Endothelial cell of umbilical vein (primary cell): ENCODE measurements around the gene TMEM106A. TPM values are rescaled to one million over a fixed set of nuclear protein-coding genes. Genes with fewer than 3 reads are reported as not detected.
"Not testable (repeated sequence)": the region's sequence is repeated elsewhere in the genome, so short reads cannot be mapped to it uniquely, and the experiment has no call there.

Experiments used
- BruUV-seq: library from RNA; stranded (reverse); fragments of 400-500 nt; replicated peaks from 2 replicates; lab custom pipeline; 2021; lab: Mats Ljungman, UMichigan
- CTCF ChIA-PET: fragments of 300-600, 350-600 bp; sonication (Branson Sonifier 250); formaldehyde crosslinking; loops from one replicate; lab custom pipeline; 2021; ENCODE audit warnings: antibody characterized with exemption, inconsistent platforms; lab: Charles Lee
- POLR2A ChIA-PET: fragments of 300-600, 350-600 bp; sonication (Branson Sonifier 250); formaldehyde crosslinking; loops from one replicate; lab custom pipeline; 2021; ENCODE audit warnings: antibody characterized with exemption, inconsistent platforms; lab: Charles Lee
- DNase-seq: peaks from one replicate; pipeline ENCODE4 v3.0.0-alpha.2; 2011; ENCODE audit warnings: low read depth, low spot score
- FAIRE-seq: peaks from 2 replicates; lab custom pipeline; 2011; peaks lifted over from hg19 to GRCh38; lab: Jason Lieb, UNC
- H2AFZ ChIP-seq: 2 replicates; pipeline ENCODE4 v1.6.0; 2012; ENCODE audit warnings: low read depth, low read length, control low read depth, inconsistent platforms
- H3K27ac ChIP-seq: 2 replicates; pipeline ENCODE4 v1.5.1; 2011; ENCODE audit warnings: low read depth, mild to moderate bottlenecking, control low read depth, low read length, moderate library complexity; ENCODE audit not compliant: insufficient read depth
- H3K27me3 ChIP-seq, 2 experiments: 2 replicates each; pipeline versions ENCODE4 v1.6.0 to v1.6.1; 2011; ENCODE audit warnings: low read length in 2 of 2, mixed read lengths in 1 of 2; ENCODE audit not compliant: control insufficient read depth in 2 of 2, insufficient read depth in 2 of 2
- H3K36me3 ChIP-seq, 2 experiments: 2 replicates in 1 of 2; 3 replicates in 1 of 2; pipeline ENCODE4 v1.5.1; 2011; ENCODE audit warnings: low read length in 2 of 2, mild to moderate bottlenecking in 1 of 2, moderate library complexity in 1 of 2; ENCODE audit not compliant: control insufficient read depth in 2 of 2, insufficient read depth in 2 of 2; ENCODE audit errors: extremely low read depth in 1 of 2
- H3K4me1 ChIP-seq: 3 replicates; pipeline ENCODE4 v1.5.1; 2011; ENCODE audit warnings: mild to moderate bottlenecking, low read length; ENCODE audit not compliant: control insufficient read depth, insufficient read depth; ENCODE audit errors: extremely low read depth
- H3K4me2 ChIP-seq: 2 replicates; pipeline ENCODE4 v1.6.1; 2011; ENCODE audit warnings: low read length, control low read depth, mixed read lengths; ENCODE audit not compliant: insufficient read depth
- H3K4me3 ChIP-seq, 3 experiments: fragments of 200-600 bp in 1 of 3; sonication (generic), shearing (Covaris generic) in 1 of 3; replicated peaks in 1 of 3; 2 replicates each; pipeline ENCODE4 v1.5.1; 2011 to 2016; ENCODE audit warnings: control low read depth in 3 of 3, low read length in 3 of 3, mild to moderate bottlenecking in 2 of 3, inconsistent platforms in 1 of 3, low read depth in 1 of 3, moderate library complexity in 1 of 3; ENCODE audit not compliant: insufficient read depth in 1 of 3
- H3K79me2 ChIP-seq: 2 replicates; pipeline ENCODE4 v1.6.0; 2012; ENCODE audit warnings: low read length, inconsistent platforms; ENCODE audit not compliant: control insufficient read depth, insufficient read depth
- H3K9ac ChIP-seq: replicated peaks from 2 replicates; pipeline ENCODE3; 2011; ENCODE audit warnings: low read length, control low read depth; ENCODE audit not compliant: insufficient read depth; ENCODE audit errors: extremely low read depth
- H3K9me1 ChIP-seq: replicated peaks from 3 replicates; pipeline ENCODE4 v1.6.0; 2011; ENCODE audit warnings: mild to moderate bottlenecking, low read length; ENCODE audit not compliant: control insufficient read depth, insufficient read depth; ENCODE audit errors: extremely low read depth
- H3K9me3 ChIP-seq: replicated peaks from 2 replicates; pipeline ENCODE4 v1.5.1; 2012; ENCODE audit warnings: low read length, inconsistent platforms; ENCODE audit not compliant: control insufficient read depth, insufficient read depth
- H4K20me1 ChIP-seq: replicated peaks from 2 replicates; pipeline ENCODE3; 2011; ENCODE audit warnings: mild to moderate bottlenecking, low read length; ENCODE audit not compliant: control insufficient read depth, insufficient read depth; ENCODE audit errors: extremely low read depth
- EZH2 ChIP-seq: IDR thresholded peaks from 2 replicates; pipeline ENCODE4 v1.6.1; 2012; ENCODE audit warnings: borderline replicate concordance, low read depth, mild to moderate bottlenecking, moderate library complexity, low read length, inconsistent platforms; ENCODE audit not compliant: severe bottlenecking
- FOS ChIP-seq: IDR thresholded peaks from 2 replicates; pipeline ENCODE4 v1.6.1; 2011; ENCODE audit warnings: mild to moderate bottlenecking, low read length, moderate library complexity, borderline replicate concordance; ENCODE audit not compliant: insufficient read depth
- GATA2 ChIP-seq: IDR thresholded peaks from 2 replicates; pipeline ENCODE4 v1.7.0; 2011; ENCODE audit warnings: low read depth, mild to moderate bottlenecking, moderate library complexity, mixed read lengths, low read length; ENCODE audit not compliant: insufficient read length, insufficient read depth
- JUN ChIP-seq: IDR thresholded peaks from 2 replicates; pipeline ENCODE4 v1.6.1; 2011; ENCODE audit warnings: borderline replicate concordance, low read depth; ENCODE audit not compliant: insufficient read length, insufficient read depth
- MYC ChIP-seq: IDR thresholded peaks from one replicate; pipeline ENCODE4 v1.6.1; 2011; ENCODE audit warnings: mild to moderate bottlenecking, low read depth, low read length
- POLR2A ChIP-seq: IDR thresholded peaks from 2 replicates; pipeline ENCODE4 v1.6.1; 2012; ENCODE audit warnings: low read depth, mild to moderate bottlenecking, control low read depth, low read length
- POLR2AphosphoS5 ChIP-seq: IDR thresholded peaks from 2 replicates; pipeline ENCODE4 v1.6.1; 2012; ENCODE audit warnings: low read depth, mild to moderate bottlenecking, control low read depth, low read length, moderate library complexity; ENCODE audit not compliant: insufficient read depth
- dilution Hi-C: fragments of 300-500 bp; cut with MboI; formaldehyde crosslinking; loops from one replicate; pipeline ENCODE4 v1.15.0; 2019; ENCODE audit warnings: low sequenced_read_pairs; ENCODE audit not compliant: extremely low pct_ligation_motif_present
- intact Hi-C: fragments of 100-400 bp; cut with micrococcal nuclease; formaldehyde crosslinking; loops from one replicate; pipeline ENCODE4 v1.10.0; 2022
- polyA plus RNA-seq, 4 experiments: library from polyadenylated mRNA; depleted of rRNA in 3 of 4; stranded (reverse) in 3 of 4; unstranded in 1 of 4; fragments of >200 nt; gene quantifications; 2 replicates each; pipeline versions ENCODE4 v1.2.1 to v1.2.3, GENCODE V29; 2011 to 2012; ENCODE audit warnings: missing spikeins in 1 of 4
- total RNA-seq: library from RNA; stranded (reverse); gene quantifications from 2 replicates; pipeline ENCODE4 v1.2.3, GENCODE V29; 2021
- TF ChIP-seq, protein P1 (sequence below), 2 donors: IDR thresholded peaks; 1 replicate in 1 of 2; 2 replicates in 1 of 2; pipeline ENCODE4 v1.5.1; 2011; ENCODE audit warnings: low read length in 2 of 2, mild to moderate bottlenecking in 2 of 2, moderate library complexity in 2 of 2, control low read depth in 1 of 2, inconsistent platforms in 1 of 2, low read depth in 1 of 2; ENCODE audit not compliant: insufficient read depth in 1 of 2; ENCODE audit errors: extremely low read depth in 1 of 2
- TF ChIP-seq, protein P2 (sequence below): IDR thresholded peaks from 2 replicates; pipeline ENCODE4 v1.6.1; 2011; ENCODE audit not compliant: insufficient read depth, insufficient read length

TMEM106A gene
- total and polyA plus RNA-seq, 2 donors (not counting 3 experiments of a cell fraction or from before 2014, with no cell fraction given), result 12.9 to 14.8 TPM

- Histone ChIP-seq H3K79me2 (no peaks in the 10 kb centered on the region), H3K36me3 (peaks cover 14 to 40% of the 10 kb centered on the region in 2 experiments), H4K20me1 (no peaks in the 10 kb centered on the region), H3K4me3 (no peak overlapping the region), H3K27me3 (no peaks in the 10 kb centered on the region), H3K9me1 (no peaks in the 10 kb centered on the region), H3K9ac (no peak overlapping the region), H3K4me2 (no peak overlapping the region), H3K4me1 (no peaks in the 10 kb centered on the region), H3K9me3 (no peaks in the 10 kb centered on the region), H3K27ac (no peak overlapping the region), H2AFZ (no peak overlapping the region)
- FAIRE-seq (no peak), DNase-seq (no peak)
- dilution Hi-C loops, result no loop called here
- POLR2A ChIA-PET, result interaction anchor here (0.5 to 2.0 kb wide), 2 partner anchors 22 to 115 kb away, joined by 3 to 6 read pairs; no protein-coding TSS in a partner anchor
- CTCF ChIA-PET, result interaction anchor here (1.0 to 4.3 kb wide), 5 partner anchors 10 to 176 kb away, joined by 3 to 22 read pairs (median 9); partner anchors contain the start of gene TMEM106A
- no TSS peak for BruUV-seq
- TF ChIP-seq EZH2 (no peak), MYC (no peak), POLR2AphosphoS5 (no peak), JUN (no peak), FOS (no peak), POLR2A (no peak), GATA2 (no peak)
- TF ChIP-seq, protein P1, sequence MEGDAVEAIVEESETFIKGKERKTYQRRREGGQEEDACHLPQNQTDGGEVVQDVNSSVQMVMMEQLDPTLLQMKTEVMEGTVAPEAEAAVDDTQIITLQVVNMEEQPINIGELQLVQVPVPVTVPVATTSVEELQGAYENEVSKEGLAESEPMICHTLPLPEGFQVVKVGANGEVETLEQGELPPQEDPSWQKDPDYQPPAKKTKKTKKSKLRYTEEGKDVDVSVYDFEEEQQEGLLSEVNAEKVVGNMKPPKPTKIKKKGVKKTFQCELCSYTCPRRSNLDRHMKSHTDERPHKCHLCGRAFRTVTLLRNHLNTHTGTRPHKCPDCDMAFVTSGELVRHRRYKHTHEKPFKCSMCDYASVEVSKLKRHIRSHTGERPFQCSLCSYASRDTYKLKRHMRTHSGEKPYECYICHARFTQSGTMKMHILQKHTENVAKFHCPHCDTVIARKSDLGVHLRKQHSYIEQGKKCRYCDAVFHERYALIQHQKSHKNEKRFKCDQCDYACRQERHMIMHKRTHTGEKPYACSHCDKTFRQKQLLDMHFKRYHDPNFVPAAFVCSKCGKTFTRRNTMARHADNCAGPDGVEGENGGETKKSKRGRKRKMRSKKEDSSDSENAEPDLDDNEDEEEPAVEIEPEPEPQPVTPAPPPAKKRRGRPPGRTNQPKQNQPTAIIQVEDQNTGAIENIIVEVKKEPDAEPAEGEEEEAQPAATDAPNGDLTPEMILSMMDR (IDR thresholded peaks at IDR 0.05; ENCODE audit: extremely low read depth in 1 of 2, insufficient read depth in 1 of 2, low read depth in 1 of 2, low read length in 2 of 2), result no peak
- TF ChIP-seq, protein P2, sequence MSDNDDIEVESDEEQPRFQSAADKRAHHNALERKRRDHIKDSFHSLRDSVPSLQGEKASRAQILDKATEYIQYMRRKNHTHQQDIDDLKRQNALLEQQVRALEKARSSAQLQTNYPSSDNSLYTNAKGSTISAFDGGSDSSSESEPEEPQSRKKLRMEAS, result no peak
- intact Hi-C loops, result no loop called here
Measured at GRCh38 chr17:43200127-43200526, 11.5 kb upstream of the TMEM106A start.

DNA sequence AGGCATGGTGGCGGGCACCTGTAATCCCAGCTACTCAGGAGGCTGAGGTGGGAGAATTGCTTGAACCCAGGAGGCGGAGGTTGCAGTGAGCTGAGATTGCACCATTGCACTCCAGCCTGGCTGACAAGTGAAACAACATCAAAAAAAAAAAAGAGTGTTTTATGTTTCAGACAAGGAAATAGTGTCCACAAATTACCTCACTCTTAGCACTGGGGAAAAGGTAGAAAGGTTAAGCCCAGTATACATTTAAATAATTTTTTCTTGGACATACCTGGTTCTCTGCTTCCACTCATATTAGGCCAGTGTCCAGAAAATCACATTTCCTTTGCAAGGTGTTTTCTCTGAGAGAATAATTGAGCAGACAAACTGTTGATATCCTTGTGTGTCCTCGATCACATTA, 8.7 kb upstream of the TMEM106A start:
- H3K4me3 ChIP-seq, result not testable (repeated sequence)
- peaks cover 7 to 30% of the 10 kb centered on the region in 2 experiments for H3K36me3 ChIP-seq
- POLR2A ChIA-PET, result interaction anchor here (1.4 kb wide), 1 partner anchor 9 kb away, joined by 3 read pairs; the partner anchor contains the start of gene TMEM106A

More for the DNA sequence above, 8.7 kb upstream of the TMEM106A start:
- FAIRE-seq, dilution Hi-C loops, DNase-seq, intact Hi-C loops, H4K20me1 ChIP-seq, BruUV-seq, H3K9me3 ChIP-seq, H3K27me3 ChIP-seq, H3K27ac ChIP-seq, H3K4me2 ChIP-seq, H3K9ac ChIP-seq, H2AFZ ChIP-seq, H3K9me1 ChIP-seq, H3K79me2 ChIP-seq, H3K4me1 ChIP-seq: not testable (repeated sequence)
- CTCF ChIA-PET, result interaction anchor here (4.3 kb wide), 1 partner anchor 9 kb away, joined by 22 read pairs; the partner anchor contains the start of gene TMEM106A
